Gastrocnemius medialis (tissue), 4 donors: Measurements from ENCODE around the gene ASAP2.

Experiments
- POLR2A ChIP-seq, 2 donors: fragments of 450-650 bp; IDR thresholded peaks; one replicate each; pipeline ENCODE4 v1.6.1; 2017; ENCODE audit warnings: antibody characterized with exemption in 2 of 2, mild to moderate bottlenecking in 2 of 2, moderate library complexity in 2 of 2
- TF ChIP-seq, protein P1 (sequence below), 5 experiments: fragments of 450-650 bp in 3 of 5; fragments of 200-600 bp in 2 of 5; sonication (generic) in 2 of 5; IDR thresholded peaks in 4 of 5; conservative IDR thresholded peaks in 1 of 5; 1 replicate in 4 of 5; 2 replicates in 1 of 5; pipeline ENCODE4 v1.5.1; 2016 to 2019; ENCODE audit warnings: antibody characterized with exemption in 5 of 5, mild to moderate bottlenecking in 3 of 5, moderate library complexity in 3 of 5

DNA sequence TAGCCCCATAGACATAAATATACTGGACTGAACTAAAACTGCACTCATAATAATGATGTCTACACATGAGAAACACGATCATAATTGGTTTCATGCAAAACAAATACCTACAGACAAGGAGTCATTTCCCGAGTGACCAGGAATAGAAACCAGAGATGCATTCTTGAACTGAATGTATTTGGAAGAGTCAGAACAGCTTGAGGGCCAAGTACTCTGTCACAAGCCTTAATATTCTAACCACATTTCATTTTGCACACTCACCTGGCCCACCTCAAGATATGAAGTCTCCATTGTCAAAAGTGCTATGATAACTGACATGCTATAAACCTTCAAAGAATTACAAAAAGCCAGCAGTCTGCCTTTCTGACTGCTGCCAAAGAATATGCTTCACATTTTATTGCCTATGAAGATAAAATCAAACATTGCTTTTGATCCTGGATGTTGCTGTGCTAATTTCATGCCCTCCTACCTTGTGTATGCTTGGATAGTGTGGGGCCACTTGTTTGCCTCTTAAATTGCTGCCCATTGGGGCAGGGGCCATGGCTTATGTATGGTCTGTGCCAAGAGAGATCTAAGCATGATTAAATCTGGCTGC lies 18.9 kb upstream of the ASAP2 start:
- TF ChIP-seq, protein P1, sequence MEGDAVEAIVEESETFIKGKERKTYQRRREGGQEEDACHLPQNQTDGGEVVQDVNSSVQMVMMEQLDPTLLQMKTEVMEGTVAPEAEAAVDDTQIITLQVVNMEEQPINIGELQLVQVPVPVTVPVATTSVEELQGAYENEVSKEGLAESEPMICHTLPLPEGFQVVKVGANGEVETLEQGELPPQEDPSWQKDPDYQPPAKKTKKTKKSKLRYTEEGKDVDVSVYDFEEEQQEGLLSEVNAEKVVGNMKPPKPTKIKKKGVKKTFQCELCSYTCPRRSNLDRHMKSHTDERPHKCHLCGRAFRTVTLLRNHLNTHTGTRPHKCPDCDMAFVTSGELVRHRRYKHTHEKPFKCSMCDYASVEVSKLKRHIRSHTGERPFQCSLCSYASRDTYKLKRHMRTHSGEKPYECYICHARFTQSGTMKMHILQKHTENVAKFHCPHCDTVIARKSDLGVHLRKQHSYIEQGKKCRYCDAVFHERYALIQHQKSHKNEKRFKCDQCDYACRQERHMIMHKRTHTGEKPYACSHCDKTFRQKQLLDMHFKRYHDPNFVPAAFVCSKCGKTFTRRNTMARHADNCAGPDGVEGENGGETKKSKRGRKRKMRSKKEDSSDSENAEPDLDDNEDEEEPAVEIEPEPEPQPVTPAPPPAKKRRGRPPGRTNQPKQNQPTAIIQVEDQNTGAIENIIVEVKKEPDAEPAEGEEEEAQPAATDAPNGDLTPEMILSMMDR (IDR thresholded peaks at IDR 0.05 in 4 of 5, conservative IDR thresholded peaks at IDR 0.05 in 1 of 5) = no peak
- no peak for TF ChIP-seq POLR2A (IDR thresholded peaks at IDR 0.05)
